ENCODE data around the gene DPPA3. TPM values are rescaled to one million over a fixed set of nuclear protein-coding genes. Genes with fewer than 3 reads are reported as not detected.

DPPA3 gene
- total and polyA plus RNA-seq, 9 of the 15 experiments (the other 6 are each of a cell fraction or from before 2014, with no cell fraction given), result not detected

DNA sequence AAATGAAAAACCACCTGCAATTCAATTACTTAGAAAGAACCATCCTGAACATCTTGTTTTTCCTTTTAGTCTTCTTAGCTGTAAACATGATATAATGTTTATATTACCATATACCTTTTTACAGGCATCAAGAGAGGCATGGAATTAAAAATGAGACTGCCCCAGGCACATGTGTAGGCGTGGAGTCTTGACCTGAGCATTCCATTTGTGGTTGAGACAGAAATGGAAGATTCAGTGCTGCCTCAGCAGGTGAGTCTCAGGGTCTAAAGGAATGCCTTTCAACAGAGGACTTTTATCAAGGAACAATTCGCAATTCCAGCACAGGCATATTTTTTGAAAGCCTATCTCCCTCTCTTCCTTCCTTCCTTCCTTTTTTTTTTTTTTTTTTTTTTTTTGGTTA lies 45.8 kb downstream of the DPPA3 start:
- no peak for TF ChIP-seq GTF2E2 (tag; IDR thresholded peaks at IDR 0.05)
- TF ChIP-seq, protein P1, sequence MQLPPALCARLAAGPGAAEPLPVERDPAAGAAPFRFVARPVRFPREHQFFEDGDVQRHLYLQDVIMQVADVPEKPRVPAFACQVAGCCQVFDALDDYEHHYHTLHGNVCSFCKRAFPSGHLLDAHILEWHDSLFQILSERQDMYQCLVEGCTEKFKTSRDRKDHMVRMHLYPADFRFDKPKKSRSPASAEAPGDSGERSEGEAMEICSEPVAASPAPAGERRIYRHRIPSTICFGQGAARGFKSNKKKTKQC (CRISPR knock-in tag; IDR thresholded peaks at IDR 0.05), result no peak
- no peak for TF ChIP-seq ARID2 (IDR thresholded peaks at IDR 0.05)
- TF ChIP-seq, protein P2, sequence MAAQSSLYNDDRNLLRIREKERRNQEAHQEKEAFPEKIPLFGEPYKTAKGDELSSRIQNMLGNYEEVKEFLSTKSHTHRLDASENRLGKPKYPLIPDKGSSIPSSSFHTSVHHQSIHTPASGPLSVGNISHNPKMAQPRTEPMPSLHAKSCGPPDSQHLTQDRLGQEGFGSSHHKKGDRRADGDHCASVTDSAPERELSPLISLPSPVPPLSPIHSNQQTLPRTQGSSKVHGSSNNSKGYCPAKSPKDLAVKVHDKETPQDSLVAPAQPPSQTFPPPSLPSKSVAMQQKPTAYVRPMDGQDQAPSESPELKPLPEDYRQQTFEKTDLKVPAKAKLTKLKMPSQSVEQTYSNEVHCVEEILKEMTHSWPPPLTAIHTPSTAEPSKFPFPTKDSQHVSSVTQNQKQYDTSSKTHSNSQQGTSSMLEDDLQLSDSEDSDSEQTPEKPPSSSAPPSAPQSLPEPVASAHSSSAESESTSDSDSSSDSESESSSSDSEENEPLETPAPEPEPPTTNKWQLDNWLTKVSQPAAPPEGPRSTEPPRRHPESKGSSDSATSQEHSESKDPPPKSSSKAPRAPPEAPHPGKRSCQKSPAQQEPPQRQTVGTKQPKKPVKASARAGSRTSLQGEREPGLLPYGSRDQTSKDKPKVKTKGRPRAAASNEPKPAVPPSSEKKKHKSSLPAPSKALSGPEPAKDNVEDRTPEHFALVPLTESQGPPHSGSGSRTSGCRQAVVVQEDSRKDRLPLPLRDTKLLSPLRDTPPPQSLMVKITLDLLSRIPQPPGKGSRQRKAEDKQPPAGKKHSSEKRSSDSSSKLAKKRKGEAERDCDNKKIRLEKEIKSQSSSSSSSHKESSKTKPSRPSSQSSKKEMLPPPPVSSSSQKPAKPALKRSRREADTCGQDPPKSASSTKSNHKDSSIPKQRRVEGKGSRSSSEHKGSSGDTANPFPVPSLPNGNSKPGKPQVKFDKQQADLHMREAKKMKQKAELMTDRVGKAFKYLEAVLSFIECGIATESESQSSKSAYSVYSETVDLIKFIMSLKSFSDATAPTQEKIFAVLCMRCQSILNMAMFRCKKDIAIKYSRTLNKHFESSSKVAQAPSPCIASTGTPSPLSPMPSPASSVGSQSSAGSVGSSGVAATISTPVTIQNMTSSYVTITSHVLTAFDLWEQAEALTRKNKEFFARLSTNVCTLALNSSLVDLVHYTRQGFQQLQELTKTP (IDR thresholded peaks at IDR 0.05; ENCODE audit: low read depth in 1 of 2, partially characterized antibody in 2 of 2), result no peak
- no peak for TF ChIP-seq SRSF9 (IDR thresholded peaks at IDR 0.05; ENCODE audit: borderline replicate concordance, low read depth, low read length)
- no peak for TF ChIP-seq SMARCE1 (IDR thresholded peaks at IDR 0.05)
- TF ChIP-seq CCAR2 (IDR thresholded peaks at IDR 0.05; ENCODE audit: low read depth, low read length), result no peak
- H3K9ac ChIP-seq (ENCODE audit: insufficient read depth in 1 of 2, low read depth in 2 of 2, low read length in 2 of 2), result no peak overlapping the region
- ATAC-seq (no peak), DNase-seq (ENCODE audit: extremely low read depth in 1 of 4, low spot score in 3 of 4) (no peak), FAIRE-seq (no peak)
- no peaks in the 10 kb centered on the region for H4K20me1 ChIP-seq (replicated peaks; ENCODE audit: control insufficient read depth, insufficient read depth, low read length)
- H3K27ac ChIP-seq (ENCODE audit: extremely low read depth, low read depth, low read length), result no peak overlapping the region
- ChIA-PET CTCF (ENCODE audit: low intra/inter-chr PET ratio) (no interaction called here), POLR2A (no interaction called here)
- WGBS (ENCODE audit: insufficient coverage, low coverage, missing lambda C conversion rate), result 0% methylated on average over 2 of the region's 2 CpGs
- H3K9me3 ChIP-seq (replicated peaks; ENCODE audit: control insufficient read depth, insufficient read depth, low read depth, low read length), result no peaks in the 10 kb centered on the region
- H3K4me2 ChIP-seq (ENCODE audit: insufficient read depth, low read length), result no peak overlapping the region
- H3K4me1 ChIP-seq (replicated peaks in 1 of 2; ENCODE audit: control insufficient read depth in 2 of 2, insufficient read depth in 2 of 2, low read length in 2 of 2), result no peaks in the 10 kb centered on the region
- in situ Hi-C loops (cut with MboI) (no loop called here), intact Hi-C loops (cut with micrococcal nuclease) (no loop called here)
- H3K4me3 ChIP-seq, result no peak overlapping the region
- BruUV-seq (replicated peaks), result no TSS peak
- H3K9me1 ChIP-seq (ENCODE audit: control insufficient read depth, insufficient read depth, low read length), result no peaks in the 10 kb centered on the region
- no peaks in the 10 kb centered on the region for H3K79me2 ChIP-seq (ENCODE audit: control insufficient read depth, insufficient read depth, low read length)
- H3K36me3 ChIP-seq (ENCODE audit: control insufficient read depth, insufficient read depth, low read length), result no peaks in the 10 kb centered on the region
- H2AFZ ChIP-seq (ENCODE audit: low read depth, low read length), result no peak overlapping the region
- peaks cover 8 to 12% of the 10 kb centered on the region in 2 experiments; a peak in 3 of 5 replicates for H3K27me3 ChIP-seq (ENCODE audit: control insufficient read depth in 2 of 2, insufficient read depth in 2 of 2, low read length in 2 of 2)

Data from K562 (cell line).